MCF 10A (cell line): Measurements from ENCODE around the gene VKORC1. TPM values are rescaled to one million over a fixed set of nuclear protein-coding genes. Genes with fewer than 3 reads are reported as not detected.

ENCODE experiments used
- BruUV-seq: library from RNA; stranded (reverse); fragments of 400-500 nt; replicated peaks from 2 replicates; lab custom pipeline; 2021; lab: Mats Ljungman, UMichigan
- CTCF ChIA-PET: fragments of 300-600 bp; sonication (Branson Sonifier 250); formaldehyde crosslinking; extraction: SDS; loops from one replicate; lab custom pipeline; 2021; ENCODE audit warnings: antibody characterized with exemption, inconsistent platforms; lab: Yijun Ruan, JAX
- POLR2A ChIA-PET: fragments of 300-600, 350-650 bp; sonication (Branson Sonifier 250); formaldehyde crosslinking; extraction: SDS; loops from one replicate; lab custom pipeline; 2020; ENCODE audit warnings: antibody characterized with exemption, inconsistent platforms; lab: Yijun Ruan, JAX
- DNase-seq: peaks from one replicate; pipeline ENCODE4 v3.0.0-alpha.2; 2018; ENCODE audit not compliant: unreplicated experiment
- H3K27ac Mint-ChIP-seq: one replicate; pipeline ENCODE4 v1.8.0; 2022; ENCODE audit warnings: mild to moderate bottlenecking, low read depth, mixed read lengths; ENCODE audit not compliant: unreplicated experiment
- H3K27me3 Mint-ChIP-seq: one replicate; pipeline ENCODE4 v1.8.0; 2022; ENCODE audit warnings: mixed read lengths; ENCODE audit not compliant: insufficient read depth, unreplicated experiment
- H3K36me3 Mint-ChIP-seq: one replicate; pipeline ENCODE4 v1.8.0; 2022; ENCODE audit warnings: mild to moderate bottlenecking, moderate library complexity, mixed read lengths; ENCODE audit not compliant: insufficient read depth, unreplicated experiment
- H3K4me1 Mint-ChIP-seq: one replicate; pipeline ENCODE4 v1.8.0; 2022; ENCODE audit warnings: mixed read lengths; ENCODE audit not compliant: insufficient read depth, unreplicated experiment
- H3K4me3 Mint-ChIP-seq: one replicate; pipeline ENCODE4 v1.8.0; 2022; ENCODE audit warnings: mild to moderate bottlenecking, moderate library complexity, mixed read lengths; ENCODE audit not compliant: unreplicated experiment
- H3K9me3 Mint-ChIP-seq: one replicate; pipeline ENCODE4 v1.8.0; 2022; ENCODE audit warnings: mixed read lengths; ENCODE audit not compliant: unreplicated experiment
- CTCF ChIP-seq: fragments of 200-600 bp; IDR thresholded peaks from one replicate; pipeline ENCODE4 v1.8.0; 2022; ENCODE audit warnings: antibody characterized with exemption, mild to moderate bottlenecking; ENCODE audit not compliant: unreplicated experiment
- intact Hi-C: fragments of 100-400 bp; cut with micrococcal nuclease; formaldehyde crosslinking; loops from 2 replicates; pipeline ENCODE4 v1.14.1; 2022
- total RNA-seq: library from RNA; stranded (reverse); gene quantifications from 2 replicates; pipeline ENCODE4 v1.2.3, GENCODE V29; 2022

The VKORC1 gene
- total RNA-seq, 1 experiment from 2014 or later = 66.3 TPM

DNA sequence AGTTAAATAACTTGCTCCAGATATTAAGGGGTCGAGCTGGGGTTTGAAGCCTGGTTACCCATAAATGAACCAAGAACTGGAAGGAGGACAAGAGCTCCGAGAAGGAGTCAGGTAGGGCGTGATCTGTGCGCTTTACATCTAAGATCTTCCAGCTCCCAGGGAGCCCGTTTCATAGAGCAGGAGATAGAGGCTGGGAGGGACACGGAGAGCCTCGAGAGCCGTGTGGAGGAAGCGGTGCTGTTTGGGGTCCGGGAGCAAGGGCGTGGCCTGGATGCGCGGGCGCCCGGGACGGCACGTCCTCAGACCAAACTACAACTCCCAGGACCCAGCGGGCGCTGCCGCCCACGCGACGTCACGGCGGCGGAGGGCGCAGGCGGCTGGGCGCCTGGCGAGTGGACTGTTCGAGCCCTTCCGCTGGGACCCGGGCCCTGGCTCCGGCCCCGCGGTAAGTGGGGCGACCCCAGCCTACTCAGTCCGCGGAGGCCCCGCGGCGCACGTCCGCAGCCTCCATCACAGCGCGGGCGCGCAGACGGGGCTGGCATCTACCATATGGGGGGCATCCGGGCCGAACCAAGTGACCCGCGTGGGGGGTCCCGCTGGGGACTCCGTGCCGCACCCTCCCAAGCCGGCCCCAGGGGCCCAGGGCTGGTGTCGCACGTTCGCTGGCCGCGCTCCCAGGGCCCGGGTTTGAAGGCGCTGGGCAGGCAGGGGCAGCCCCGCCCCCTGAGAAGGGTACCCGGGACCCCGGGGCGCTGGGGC, 13.6 kb upstream of the VKORC1 start, which contains the start of gene BCKDK:
TSS of gene BCKDK (plus strand) at position 352 of the 759 bp plus-strand sequence. CDS start 838 bp downstream, outside the sequence.
- peak; percentile 60 for DNase-seq
- H3K9me3 Mint-ChIP-seq = no peaks in the 10 kb centered on the region
- H3K36me3 Mint-ChIP-seq = peaks cover 38% of the 10 kb centered on the region
- peak within 1 kb of the TSS; percentile 73 for H3K4me3 Mint-ChIP-seq
- H3K27ac Mint-ChIP-seq = no peak within 1 kb of the TSS
- intact Hi-C loops = no loop called here
- BruUV-seq = no TSS peak
- no peak for TF ChIP-seq CTCF
- POLR2A ChIA-PET = interaction anchor here (0.6 to 1.9 kb wide), 4 partner anchors 9 to 770 kb away, joined by 3 to 10 read pairs (median 5); partner anchors contain the start of genes KAT8 and PRSS8
- CTCF ChIA-PET = interaction anchor here (0.5 to 0.7 kb wide), 3 partner anchors 9 to 36 kb away, joined by 3 read pairs; no protein-coding TSS in a partner anchor
- peaks cover 20% of the 10 kb centered on the region for H3K4me1 Mint-ChIP-seq
- H3K27me3 Mint-ChIP-seq = no peaks in the 10 kb centered on the region

DNA sequence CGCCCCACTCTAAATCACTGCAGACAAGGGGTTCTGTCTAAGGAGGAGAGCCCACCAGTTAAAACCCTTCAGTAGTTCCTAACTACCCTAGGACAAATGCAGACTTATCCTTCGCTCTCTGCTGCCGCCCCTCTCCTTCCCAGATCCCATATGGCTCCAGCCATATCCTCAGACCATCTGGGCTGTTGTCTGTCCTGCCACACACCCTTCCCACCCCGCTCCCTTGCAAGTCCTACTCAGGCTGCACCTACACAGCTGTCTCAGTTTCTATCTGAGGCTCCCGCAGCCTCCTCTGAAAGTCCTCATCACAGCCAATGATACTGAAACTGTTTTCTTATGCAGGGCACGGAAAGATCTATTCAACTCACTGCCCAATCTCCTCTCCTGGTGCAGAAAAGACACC, 12.9 kb upstream of the VKORC1 start:
- ChIA-PET CTCF (interaction anchor here (0.6 to 0.9 kb wide), 3 partner anchors 9 to 35 kb away, joined by 3 to 5 read pairs (median 3); no protein-coding TSS in a partner anchor), POLR2A (interaction anchor here (0.6 to 1.9 kb wide), 4 partner anchors 10 to 769 kb away, joined by 3 to 10 read pairs (median 5); partner anchors contain the start of genes KAT8 and PRSS8)
- Mint-ChIP-seq H3K4me1 (peaks cover 20% of the 10 kb centered on the region), H3K27me3 (no peaks in the 10 kb centered on the region), H3K9me3 (no peaks in the 10 kb centered on the region), H3K27ac (no peak overlapping the region), H3K36me3 (peaks cover 32% of the 10 kb centered on the region), H3K4me3 (peak overlapping the region; percentile 73)
- no peak for DNase-seq
- intact Hi-C loops = no loop called here
- no TSS peak for BruUV-seq
- no peak for TF ChIP-seq CTCF

GRCh38 chr16:31106509-31107464, 12.2 kb upstream of the VKORC1 start:
- no peak overlapping the region for H3K4me3 Mint-ChIP-seq

More at GRCh38 chr16:31106509-31107464, 12.2 kb upstream of the VKORC1 start:
- intact Hi-C loops = no loop called here
- TF ChIP-seq CTCF = no peak
- POLR2A ChIA-PET = interaction anchor here (0.7 to 0.9 kb wide), 2 partner anchors 28 to 148 kb away, joined by 3 read pairs; no protein-coding TSS in a partner anchor
- BruUV-seq = no TSS peak
- CTCF ChIA-PET = interaction anchor here (0.6 to 0.9 kb wide), 4 partner anchors 14 to 171 kb away, joined by 3 to 5 read pairs (median 3); partner anchors contain the start of gene PRSS8
- H3K9me3 Mint-ChIP-seq = no peaks in the 10 kb centered on the region
- H3K27me3 Mint-ChIP-seq = no peaks in the 10 kb centered on the region
- no peak for DNase-seq
- peaks cover 31% of the 10 kb centered on the region for H3K36me3 Mint-ChIP-seq
- H3K4me1 Mint-ChIP-seq = peaks cover 20% of the 10 kb centered on the region
- H3K27ac Mint-ChIP-seq = no peak overlapping the region
